ENCODE measurements around the gene CABP2.

Gene CABP2

GRCh38 chr11:67469508-67469811 is 53.8 kb downstream of the CABP2 start:
- DNase-seq (ENCODE audit: low read depth in 2 of 2) = no peak
- no peak for TF ChIP-seq CTCF (IDR thresholded peaks at IDR 0.05; ENCODE audit: low read depth, low read length)
- H3K4me3 ChIP-seq (replicated peaks in 1 of 2; ENCODE audit: low read depth in 2 of 2, low read length in 2 of 2) = peak overlapping the region; percentile 54 to 61
